ENCODE data around the gene ADORA3.

ADORA3 gene

GRCh38 chr1:111474106-111474505, 29.3 kb downstream of the ADORA3 start:
- FAIRE-seq: no peak

DNA sequence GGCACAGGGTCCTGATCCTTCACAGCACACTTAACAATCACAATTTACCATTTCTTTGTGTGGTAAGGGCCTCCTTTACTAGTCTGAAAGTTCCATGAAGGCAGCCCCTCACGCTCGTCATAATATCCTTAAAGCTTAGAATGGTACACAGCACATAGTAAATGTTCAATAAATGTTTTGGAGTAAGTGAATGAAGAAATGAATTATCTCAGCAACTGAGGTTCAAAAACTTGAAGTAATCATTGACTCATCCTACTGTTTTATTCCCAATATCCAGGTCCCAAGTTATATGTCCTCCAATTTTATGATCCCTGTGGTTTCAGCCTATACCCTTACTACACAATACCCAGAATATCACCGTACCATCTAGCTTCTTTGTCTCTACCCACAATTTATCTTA, 31.9 kb downstream of the ADORA3 start:
- FAIRE-seq: no peak

- no peak for FAIRE-seq
Observed at GRCh38 chr1:111471012-111471411, 32.4 kb downstream of the ADORA3 start.

- no peak for FAIRE-seq
Observed at GRCh38 chr1:111470596-111470995, 32.8 kb downstream of the ADORA3 start.

- FAIRE-seq: no peak
Observed at GRCh38 chr1:111469539-111469938, 33.9 kb downstream of the ADORA3 start.

- FAIRE-seq: no peak
Observed at GRCh38 chr1:111468717-111469100, 34.7 kb downstream of the ADORA3 start.

DNA sequence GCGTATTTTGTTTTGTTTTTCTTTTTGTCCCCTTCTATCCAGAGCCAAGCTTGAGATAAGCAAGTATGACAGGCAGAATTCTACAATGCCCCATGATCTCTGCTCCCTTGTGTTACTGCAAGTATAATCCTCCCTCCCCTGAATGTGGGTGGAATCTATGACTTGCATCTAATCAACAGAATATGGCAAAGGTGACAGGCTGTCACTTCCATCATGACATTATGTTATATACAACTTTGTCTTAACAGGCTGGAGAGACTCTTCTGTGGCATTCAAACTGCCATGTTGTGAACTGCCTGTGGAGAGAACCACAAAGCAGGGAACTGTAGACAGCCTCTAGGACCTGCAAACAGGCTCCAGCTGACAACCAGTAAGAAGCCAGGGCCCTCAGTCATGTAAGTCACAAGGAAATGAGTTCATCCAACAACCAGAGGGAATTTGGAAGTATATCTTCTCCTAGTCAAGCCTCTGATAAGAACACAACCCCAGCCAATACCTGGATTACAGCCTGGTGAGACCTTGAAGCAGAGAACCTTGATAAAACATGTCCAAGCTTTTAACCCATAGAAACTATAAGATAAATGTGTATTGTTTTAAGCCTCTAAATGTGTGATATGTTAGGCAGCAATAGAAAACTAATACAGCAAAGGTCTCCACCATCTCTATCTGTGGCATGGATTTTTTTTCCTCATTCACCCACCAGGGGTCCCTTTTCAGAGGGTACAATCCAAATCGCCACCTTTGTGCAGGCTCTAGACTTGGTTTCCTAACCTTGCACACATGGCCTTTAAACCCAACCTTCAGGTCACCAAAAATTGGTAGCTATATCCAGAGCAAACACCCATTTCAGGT, 35.3 kb downstream of the ADORA3 start:
- FAIRE-seq: no peak

DNA sequence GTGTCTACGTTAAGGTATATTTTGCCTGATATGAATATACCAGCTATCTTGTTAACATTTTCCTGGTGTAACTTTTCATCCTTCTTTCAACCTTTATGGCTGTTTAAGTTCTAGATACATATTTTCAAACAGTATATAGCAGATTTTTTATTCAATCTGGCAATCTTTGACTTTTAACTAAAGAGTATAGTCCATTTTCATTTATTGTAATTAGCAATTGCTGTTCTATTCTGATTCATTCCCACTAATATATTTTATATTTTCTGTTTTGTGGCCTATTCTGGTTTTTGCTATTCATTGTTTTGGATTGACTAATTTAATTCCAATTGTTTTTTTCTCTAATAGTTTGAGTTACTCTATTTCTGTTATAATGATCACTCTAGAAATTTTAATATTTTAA, 37.0 kb downstream of the ADORA3 start:
- FAIRE-seq: no peak

GRCh38 chr1:111465754-111466153, 37.7 kb downstream of the ADORA3 start:
- no peak for FAIRE-seq

DNA sequence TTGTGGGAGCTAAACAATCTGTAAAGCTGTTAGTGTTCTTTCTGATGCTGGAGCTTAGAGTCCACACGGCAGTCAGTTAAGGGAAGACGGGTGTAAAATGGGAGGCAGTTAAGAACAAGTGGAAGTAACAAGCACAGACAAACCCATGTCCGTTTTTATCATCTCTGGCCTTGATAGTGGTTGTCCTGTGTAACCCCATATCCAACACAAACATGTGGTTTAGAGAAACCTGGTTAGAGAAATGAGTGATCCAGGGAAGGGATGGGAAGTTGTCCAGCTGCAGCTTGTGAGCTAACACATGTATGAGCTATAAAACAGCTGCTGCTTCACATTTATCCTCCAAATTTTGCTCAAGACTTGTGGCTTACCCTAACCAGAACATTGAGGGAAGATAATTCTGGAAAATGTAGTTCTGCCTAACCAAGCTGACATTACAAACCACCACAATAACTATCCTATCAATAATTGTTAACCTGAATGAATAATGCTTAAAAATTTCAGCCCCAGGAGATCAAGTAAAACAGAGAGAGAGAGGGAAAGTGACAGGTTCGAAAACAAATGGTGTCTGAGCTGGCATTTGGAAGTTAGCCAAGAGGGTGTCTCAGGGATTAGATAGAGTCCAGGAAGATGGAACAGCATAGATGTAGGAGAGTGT, 40.3 kb downstream of the ADORA3 start:
- no peak for FAIRE-seq

GRCh38 chr1:111462370-111463028, 40.9 kb downstream of the ADORA3 start:
- FAIRE-seq: no peak

DNA sequence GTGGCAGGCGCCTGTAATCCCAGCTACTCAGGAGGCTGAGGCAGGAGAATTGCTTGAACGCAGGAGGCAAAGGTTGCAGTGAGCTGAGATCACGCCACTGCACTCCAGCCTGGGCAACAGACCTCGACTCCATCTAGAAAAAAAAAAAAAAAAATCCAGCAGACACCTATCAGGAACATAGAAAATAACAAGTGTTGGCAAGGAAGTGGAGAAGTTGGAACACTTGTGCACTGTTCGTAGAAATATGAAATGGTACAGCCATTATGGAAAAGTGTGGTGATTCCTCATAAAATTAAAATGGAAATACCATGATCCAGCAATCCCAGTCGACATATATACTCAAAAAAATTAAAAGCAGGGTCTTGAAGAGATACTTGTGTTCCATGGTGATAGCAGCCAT, 41.7 kb downstream of the ADORA3 start:
- FAIRE-seq: no peak

- no peak for FAIRE-seq
Observed at GRCh38 chr1:111455642-111456031, 47.8 kb downstream of the ADORA3 start.

GRCh38 chr1:111454859-111455641, 48.4 kb downstream of the ADORA3 start:
- FAIRE-seq: no peak

DNA sequence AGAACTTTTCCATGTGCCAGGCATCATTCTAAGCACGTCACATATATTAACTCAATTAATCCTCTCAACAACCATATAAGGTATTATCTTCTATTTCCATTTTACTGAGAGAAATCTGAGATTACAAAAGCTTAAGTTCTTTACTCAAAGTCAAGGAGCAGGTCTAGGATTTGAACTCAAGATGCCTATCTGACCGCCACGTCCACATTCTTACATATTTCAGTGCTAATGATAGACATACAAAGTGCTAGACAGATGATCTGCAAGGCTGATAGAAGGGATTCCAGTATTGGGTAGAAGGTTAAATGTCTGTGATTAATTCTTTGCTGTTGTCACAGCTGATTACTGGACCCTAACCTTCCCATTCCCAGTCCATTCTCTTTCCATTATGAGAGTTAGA, 49.7 kb downstream of the ADORA3 start:
- FAIRE-seq: no peak

GRCh38 chr1:111452581-111452980, 50.9 kb downstream of the ADORA3 start:
- no peak for FAIRE-seq

- FAIRE-seq: no peak
Observed at GRCh38 chr1:111450185-111450584, 53.2 kb downstream of the ADORA3 start.

- FAIRE-seq: no peak
Observed at GRCh38 chr1:111449703-111450017, 53.8 kb downstream of the ADORA3 start.
